IPS-15b (cell line): ENCODE data around the gene DYNC2H1.

Source experiments
- H3K27me3 ChIP-seq: one replicate; pipeline ENCODE4 v1.6.1; 2013; ENCODE audit warnings: low read length; ENCODE audit not compliant: control insufficient read depth, insufficient read depth
- H3K36me3 ChIP-seq: one replicate; pipeline ENCODE4 v1.6.1; 2013; ENCODE audit warnings: low read length; ENCODE audit not compliant: control insufficient read depth, insufficient read depth
- H3K4me1 ChIP-seq: one replicate; pipeline ENCODE4 v1.6.1; 2013; ENCODE audit warnings: mild to moderate bottlenecking, low read length; ENCODE audit not compliant: control insufficient read depth, insufficient read depth
- H3K4me3 ChIP-seq: one replicate; pipeline ENCODE4 v1.5.1; 2013; ENCODE audit warnings: low read depth, low read length
- H3K9ac ChIP-seq: one replicate; pipeline ENCODE4 v1.6.1; 2013; ENCODE audit warnings: low read depth, mild to moderate bottlenecking, low read length
- H3K9me3 ChIP-seq: one replicate; pipeline ENCODE4 v1.6.1; 2013; ENCODE audit warnings: mild to moderate bottlenecking, low read length; ENCODE audit not compliant: control insufficient read depth, insufficient read depth

DYNC2H1 gene

GRCh38 chr11:103284260-103284659 is 175.0 kb downstream of the DYNC2H1 start:
- Histone ChIP-seq H3K4me3 (no peak overlapping the region), H3K4me1 (peaks cover 2% of the 10 kb centered on the region), H3K27me3 (no peaks in the 10 kb centered on the region), H3K9ac (no peak overlapping the region), H3K9me3 (no peaks in the 10 kb centered on the region), H3K36me3 (no peaks in the 10 kb centered on the region)

GRCh38 chr11:103294516-103294915 is 185.3 kb downstream of the DYNC2H1 start:
- Histone ChIP-seq H3K27me3 (no peaks in the 10 kb centered on the region), H3K9me3 (peaks cover 8% of the 10 kb centered on the region), H3K9ac (no peak overlapping the region), H3K36me3 (peaks cover 5% of the 10 kb centered on the region), H3K4me1 (peaks cover 3% of the 10 kb centered on the region), H3K4me3 (no peak overlapping the region)

GRCh38 chr11:103295704-103296103 is 186.5 kb downstream of the DYNC2H1 start:
- H3K4me1 ChIP-seq, result peaks cover 3% of the 10 kb centered on the region
- peaks cover 8% of the 10 kb centered on the region for H3K9me3 ChIP-seq
- H3K36me3 ChIP-seq, result peaks cover 5% of the 10 kb centered on the region

GRCh38 chr11:103297900-103298299 is 188.7 kb downstream of the DYNC2H1 start:
- H3K27me3 ChIP-seq, result no peaks in the 10 kb centered on the region
- H3K9ac ChIP-seq, result no peak overlapping the region
- H3K4me3 ChIP-seq, result no peak overlapping the region
- H3K9me3 ChIP-seq, result peaks cover 8% of the 10 kb centered on the region
- H3K4me1 ChIP-seq, result peaks cover 3% of the 10 kb centered on the region
- H3K36me3 ChIP-seq, result peaks cover 5% of the 10 kb centered on the region

More at GRCh38 chr11:103295704-103296103, 186.5 kb downstream of the DYNC2H1 start:
- Histone ChIP-seq H3K27me3 (no peaks in the 10 kb centered on the region), H3K9ac (no peak overlapping the region), H3K4me3 (no peak overlapping the region)

GRCh38 chr11:103315248-103315647 is 206.0 kb downstream of the DYNC2H1 start:
- H3K9ac ChIP-seq, result no peak overlapping the region
- no peaks in the 10 kb centered on the region for H3K4me1 ChIP-seq
- no peaks in the 10 kb centered on the region for H3K36me3 ChIP-seq
- no peaks in the 10 kb centered on the region for H3K9me3 ChIP-seq
- no peaks in the 10 kb centered on the region for H3K27me3 ChIP-seq
- H3K4me3 ChIP-seq, result no peak overlapping the region

GRCh38 chr11:103317118-103317517 is 207.9 kb downstream of the DYNC2H1 start:
- Histone ChIP-seq H3K9ac (no peak overlapping the region), H3K36me3 (no peaks in the 10 kb centered on the region), H3K27me3 (no peaks in the 10 kb centered on the region), H3K4me3 (no peak overlapping the region), H3K4me1 (no peaks in the 10 kb centered on the region), H3K9me3 (no peaks in the 10 kb centered on the region)

GRCh38 chr11:103322821-103323220 is 213.6 kb downstream of the DYNC2H1 start:
- Histone ChIP-seq H3K27me3 (no peaks in the 10 kb centered on the region), H3K9me3 (no peaks in the 10 kb centered on the region), H3K4me3 (no peak overlapping the region), H3K9ac (no peak overlapping the region), H3K4me1 (peaks cover 3% of the 10 kb centered on the region), H3K36me3 (no peaks in the 10 kb centered on the region)

- Histone ChIP-seq H3K4me3 (no peak overlapping the region), H3K27me3 (no peaks in the 10 kb centered on the region), H3K9ac (no peak overlapping the region), H3K4me1 (peaks cover 3% of the 10 kb centered on the region), H3K36me3 (no peaks in the 10 kb centered on the region), H3K9me3 (no peaks in the 10 kb centered on the region)
These were observed 216.5 kb downstream of the DYNC2H1 start for GRCh38 chr11:103325686-103326069.

GRCh38 chr11:103326070-103326794 is 217.0 kb downstream of the DYNC2H1 start:
- peaks cover 3% of the 10 kb centered on the region for H3K4me1 ChIP-seq
- H3K9me3 ChIP-seq, result no peaks in the 10 kb centered on the region
- no peaks in the 10 kb centered on the region for H3K36me3 ChIP-seq
- no peak overlapping the region for H3K9ac ChIP-seq
- no peaks in the 10 kb centered on the region for H3K27me3 ChIP-seq
- peak overlapping the region; percentile 8 for H3K4me3 ChIP-seq

- Histone ChIP-seq H3K9ac (no peak overlapping the region), H3K4me3 (no peak overlapping the region), H3K27me3 (no peaks in the 10 kb centered on the region), H3K4me1 (peaks cover 3% of the 10 kb centered on the region), H3K36me3 (no peaks in the 10 kb centered on the region), H3K9me3 (no peaks in the 10 kb centered on the region)
These were observed 218.5 kb downstream of the DYNC2H1 start for GRCh38 chr11:103327721-103328120.

GRCh38 chr11:103332409-103332808 is 223.2 kb downstream of the DYNC2H1 start:
- H3K4me3 ChIP-seq, result no peak overlapping the region
- no peak overlapping the region for H3K9ac ChIP-seq
- H3K4me1 ChIP-seq, result no peaks in the 10 kb centered on the region
- no peaks in the 10 kb centered on the region for H3K9me3 ChIP-seq
- no peaks in the 10 kb centered on the region for H3K27me3 ChIP-seq
- no peaks in the 10 kb centered on the region for H3K36me3 ChIP-seq

GRCh38 chr11:103338621-103339484 is 229.6 kb downstream of the DYNC2H1 start:
- H3K9me3 ChIP-seq, result no peaks in the 10 kb centered on the region
- no peaks in the 10 kb centered on the region for H3K36me3 ChIP-seq
- H3K27me3 ChIP-seq, result no peaks in the 10 kb centered on the region
- no peak overlapping the region for H3K9ac ChIP-seq
- H3K4me3 ChIP-seq, result no peak overlapping the region
- H3K4me1 ChIP-seq, result peaks cover 13% of the 10 kb centered on the region
